ENCODE measurements around the gene TMC8.

The TMC8 gene

DNA sequence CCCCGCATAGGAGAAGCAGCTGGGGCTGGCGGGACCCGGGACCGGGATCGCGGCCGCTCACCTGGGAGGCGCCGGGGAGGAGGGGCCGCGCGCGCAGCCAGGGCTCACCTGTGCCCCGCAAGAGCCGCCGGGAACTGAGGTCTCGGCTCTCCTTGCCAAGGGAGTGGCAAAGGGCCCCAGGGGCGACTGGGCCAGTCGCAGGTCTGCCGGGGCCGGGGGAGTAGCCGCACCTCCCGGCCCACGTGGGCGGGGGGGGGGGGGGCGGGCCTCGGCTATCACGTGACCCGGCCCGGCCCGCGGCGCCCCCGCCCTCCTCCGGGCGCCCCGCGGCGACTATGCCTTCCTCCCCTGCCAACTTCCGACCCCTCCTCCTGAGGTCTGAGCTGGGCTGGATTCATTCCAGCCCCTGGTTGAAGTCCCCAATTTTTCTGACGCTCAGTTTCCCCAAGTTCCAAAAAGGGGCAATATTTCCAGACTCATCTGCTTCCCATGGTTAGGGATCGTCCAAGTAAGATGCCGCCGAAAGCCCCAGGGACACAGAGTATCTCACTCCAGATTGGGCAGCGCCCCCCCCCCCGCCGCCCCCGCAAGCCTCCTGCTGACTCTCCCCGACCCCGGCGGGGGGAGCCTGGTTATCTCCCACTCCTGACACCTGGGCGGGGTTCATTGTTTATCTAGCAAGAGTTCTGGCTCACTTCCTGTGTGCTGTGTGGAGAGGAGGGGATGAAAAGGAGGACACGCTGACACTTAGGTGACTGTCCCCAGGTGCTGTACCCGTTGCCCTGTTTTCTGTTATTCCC lies 1.8 kb upstream of the TMC8 start, which contains the start of gene TMC6:
Gene TMC6 (minus strand): TSS at position 205 of the 800 bp plus-strand sequence. CDS start 1,923 bp downstream, outside the sequence.
- peak; percentile 20 for ATAC-seq (replicated peaks; ENCODE audit: extremely low read depth, poor library complexity, severe bottlenecking)
- DNase-seq (ENCODE audit: low spot score in 2 of 2), result peak; percentile 53 to 58
- Mint-ChIP-seq H3K27me3 (no peaks in the 10 kb centered on the region), H3K4me1 (peaks cover 55% of the 10 kb centered on the region), H3K9me3 (no peaks in the 10 kb centered on the region), H3K4me3 (peak within 1 kb of the TSS; percentile 100), H3K36me3 (ENCODE audit: insufficient read depth) (peaks cover 76% of the 10 kb centered on the region), H3K27ac (ENCODE audit: low read depth) (peak within 1 kb of the TSS; percentile 97)

DNA sequence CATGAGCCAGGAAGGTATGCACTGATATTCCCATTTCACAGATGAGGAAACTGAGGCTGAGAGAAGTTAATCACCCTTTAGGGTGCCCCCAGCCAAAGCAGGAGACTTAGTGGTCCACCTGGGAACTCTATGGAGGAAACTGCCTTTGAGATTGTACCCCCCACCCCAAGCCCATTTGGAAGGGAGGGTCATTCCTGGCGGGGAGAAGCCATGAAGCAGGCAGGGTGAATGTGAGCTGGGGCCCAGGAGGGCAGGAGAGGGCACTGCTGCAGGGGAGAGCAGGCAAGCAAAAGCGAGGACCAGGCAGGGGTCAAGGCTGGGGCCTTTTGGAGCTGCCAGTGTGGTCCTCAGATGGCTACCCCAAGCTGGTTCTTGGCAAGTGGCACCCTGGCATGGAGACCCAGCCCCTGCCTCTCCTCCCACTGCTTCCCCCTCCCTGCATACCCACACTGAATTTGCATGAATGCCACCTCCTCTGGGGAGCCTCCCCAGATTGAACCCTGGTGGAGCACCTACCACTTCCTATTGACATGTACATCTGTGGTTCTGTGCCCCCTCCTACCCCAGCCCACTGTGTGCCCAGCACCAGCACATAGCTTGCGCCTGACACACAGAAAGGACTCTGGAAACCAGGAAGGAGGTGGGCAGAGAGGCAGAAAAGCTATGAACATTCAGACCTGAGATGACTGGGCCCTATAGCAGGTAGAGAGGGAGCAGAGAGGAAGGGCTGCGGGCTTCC lies 1.1 kb upstream of the TMC8 start:
- ATAC-seq (replicated peaks; ENCODE audit: extremely low read depth, poor library complexity, severe bottlenecking) (peak; percentile 2), DNase-seq (ENCODE audit: low spot score in 2 of 2) (no peak)
- H3K27ac Mint-ChIP-seq (ENCODE audit: low read depth), result peak overlapping the region; percentile 97
- H3K4me3 Mint-ChIP-seq, result peak overlapping the region; percentile 100
- peaks cover 55% of the 10 kb centered on the region for H3K4me1 Mint-ChIP-seq
- peaks cover 74% of the 10 kb centered on the region for H3K36me3 Mint-ChIP-seq (ENCODE audit: insufficient read depth)
- no peaks in the 10 kb centered on the region for H3K27me3 Mint-ChIP-seq
- H3K9me3 Mint-ChIP-seq, result no peaks in the 10 kb centered on the region

DNA sequence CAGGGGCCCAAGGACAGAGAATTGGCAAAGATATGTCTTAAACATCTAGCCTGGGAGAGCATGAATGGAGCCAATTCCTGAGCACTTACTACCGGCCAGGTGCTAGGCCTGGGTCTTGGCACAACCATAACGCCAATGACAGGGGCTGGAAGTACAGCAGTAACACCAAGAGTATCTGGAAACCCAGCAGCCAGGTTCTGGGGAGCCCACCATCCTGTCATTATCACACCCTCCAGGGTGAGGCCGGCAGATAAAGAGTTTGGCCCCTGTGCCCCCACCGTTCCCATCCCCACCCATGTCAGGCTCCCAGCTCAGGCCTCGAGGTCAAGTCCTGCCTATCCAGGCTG lies 508 bp upstream of the TMC8 start:
- H3K4me3 Mint-ChIP-seq, result peak overlapping the region; percentile 100
- DNase-seq (ENCODE audit: low spot score in 2 of 2), result no peak
- peaks cover 74% of the 10 kb centered on the region for H3K36me3 Mint-ChIP-seq (ENCODE audit: insufficient read depth)
- no peaks in the 10 kb centered on the region for H3K9me3 Mint-ChIP-seq
- no peaks in the 10 kb centered on the region for H3K27me3 Mint-ChIP-seq
- peak; percentile 1 for ATAC-seq (replicated peaks; ENCODE audit: extremely low read depth, poor library complexity, severe bottlenecking)
- H3K4me1 Mint-ChIP-seq, result peaks cover 57% of the 10 kb centered on the region
- peak overlapping the region; percentile 97 for H3K27ac Mint-ChIP-seq (ENCODE audit: low read depth)

DNA sequence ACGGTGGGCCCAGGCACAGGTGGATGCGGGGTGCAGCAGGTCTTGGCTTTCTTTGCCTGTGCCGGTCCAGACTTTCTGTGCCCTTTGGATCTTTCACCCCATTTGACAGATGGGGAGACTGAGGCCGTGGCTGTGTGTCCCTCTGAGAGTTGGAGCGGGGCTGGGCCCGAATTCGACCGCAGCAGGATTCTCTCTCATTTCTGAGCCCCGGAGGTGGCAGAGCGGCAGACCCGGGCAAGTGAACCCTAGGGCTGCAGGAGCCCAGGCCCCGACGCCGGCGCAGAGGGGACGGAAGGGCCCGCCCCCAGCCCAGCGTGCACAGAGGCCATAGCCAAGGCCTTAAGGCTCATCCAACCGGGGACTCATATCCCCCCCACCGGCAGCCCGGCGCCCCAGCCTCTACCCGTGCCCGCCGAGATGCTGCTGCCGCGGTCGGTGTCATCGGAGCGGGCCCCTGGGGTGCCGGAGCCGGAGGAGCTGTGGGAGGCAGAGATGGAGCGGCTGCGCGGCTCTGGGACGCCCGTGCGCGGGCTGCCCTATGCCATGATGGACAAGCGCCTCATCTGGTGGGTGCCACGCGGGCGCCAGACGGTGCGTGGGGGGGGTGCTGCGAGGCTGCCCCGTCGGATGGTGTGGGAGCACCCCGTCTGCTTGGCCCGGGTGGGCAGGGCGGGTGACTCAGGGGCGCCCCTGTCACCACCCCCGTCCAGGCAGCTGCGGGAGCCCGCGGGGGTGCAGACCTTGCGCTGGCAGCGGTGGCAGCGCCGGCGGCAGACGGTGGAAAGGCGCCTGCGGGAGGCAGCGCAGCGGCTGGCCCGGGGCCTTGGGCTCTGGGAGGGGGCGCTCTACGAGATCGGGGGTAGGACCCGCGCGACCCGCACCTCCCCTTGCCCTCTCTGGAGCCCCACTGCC lies 857 bp downstream of the TMC8 start:
- Mint-ChIP-seq H3K4me3 (peak overlapping the region; percentile 100), H3K36me3 (ENCODE audit: insufficient read depth) (peaks cover 75% of the 10 kb centered on the region), H3K27ac (ENCODE audit: low read depth) (peak overlapping the region; percentile 97), H3K4me1 (peaks cover 62% of the 10 kb centered on the region), H3K27me3 (no peaks in the 10 kb centered on the region), H3K9me3 (no peaks in the 10 kb centered on the region)
- no peak for DNase-seq (ENCODE audit: low spot score in 2 of 2)
- no peak for ATAC-seq (replicated peaks; ENCODE audit: extremely low read depth, poor library complexity, severe bottlenecking)

DNA sequence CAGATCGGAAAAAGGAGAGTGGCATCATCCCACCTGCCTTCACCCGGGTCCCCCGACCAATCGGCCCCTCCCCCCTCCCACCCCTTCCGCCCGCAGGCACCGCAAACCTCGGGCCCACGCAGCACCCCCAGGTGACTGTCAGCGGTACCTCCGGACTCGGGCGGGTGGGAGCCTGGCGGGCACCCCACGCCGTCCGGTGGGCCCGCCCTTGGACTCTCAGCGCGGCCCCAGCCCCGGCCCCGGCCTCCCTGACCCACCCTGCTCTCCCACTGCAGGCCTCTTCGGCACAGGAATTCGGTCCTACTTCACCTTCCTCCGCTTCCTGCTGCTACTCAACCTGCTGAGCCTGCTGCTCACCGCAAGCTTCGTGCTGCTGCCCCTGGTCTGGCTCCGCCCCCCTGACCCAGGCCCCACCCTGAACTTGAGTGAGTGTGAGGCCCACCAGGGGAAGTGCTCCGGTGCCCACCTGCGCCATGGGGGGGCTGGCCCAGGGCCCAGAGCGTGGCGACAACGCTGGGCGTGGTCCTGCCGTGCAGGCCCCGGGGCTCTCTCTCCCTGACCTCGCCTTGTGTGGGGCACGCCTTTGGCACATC lies 1.6 kb downstream of the TMC8 start:
- peak overlapping the region; percentile 8 for H3K27ac Mint-ChIP-seq (ENCODE audit: low read depth)
- H3K4me3 Mint-ChIP-seq, result peak overlapping the region; percentile 100
- H3K4me1 Mint-ChIP-seq, result peaks cover 61% of the 10 kb centered on the region

DNA sequence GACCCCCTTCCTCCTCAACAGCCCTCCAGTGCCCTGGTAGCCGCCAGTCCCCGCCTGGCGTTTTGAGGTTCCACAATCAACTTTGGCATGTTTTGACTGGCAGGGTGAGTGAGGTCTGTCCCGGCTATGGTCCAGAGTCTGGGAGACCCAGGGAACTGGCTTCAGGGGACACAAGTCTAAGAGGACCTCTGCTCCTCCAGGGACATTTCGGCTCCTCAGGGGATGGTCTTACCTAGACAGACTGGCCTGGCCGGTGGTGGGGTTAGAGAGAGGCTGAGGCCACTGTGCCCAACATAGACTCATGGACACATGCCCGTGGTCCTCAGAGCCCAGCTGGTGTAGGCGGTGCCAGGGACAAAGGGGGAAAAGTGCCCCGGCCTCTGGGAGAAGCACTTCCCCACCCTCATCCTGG lies 2.2 kb downstream of the TMC8 start:
- Mint-ChIP-seq H3K4me3 (peak overlapping the region; percentile 100), H3K4me1 (peaks cover 67% of the 10 kb centered on the region), H3K27me3 (no peaks in the 10 kb centered on the region), H3K9me3 (no peaks in the 10 kb centered on the region), H3K27ac (ENCODE audit: low read depth) (peak overlapping the region; percentile 8), H3K36me3 (ENCODE audit: insufficient read depth) (peaks cover 77% of the 10 kb centered on the region)
- DNase-seq (ENCODE audit: low spot score in 2 of 2) (peak in 1 of 2 donors; percentile 37), ATAC-seq (replicated peaks; ENCODE audit: extremely low read depth, poor library complexity, severe bottlenecking) (no peak)

More for the DNA sequence above, 1.6 kb downstream of the TMC8 start:
- peaks cover 76% of the 10 kb centered on the region for H3K36me3 Mint-ChIP-seq (ENCODE audit: insufficient read depth)
- no peaks in the 10 kb centered on the region for H3K27me3 Mint-ChIP-seq
- ATAC-seq (replicated peaks; ENCODE audit: extremely low read depth, poor library complexity, severe bottlenecking) (no peak), DNase-seq (ENCODE audit: low spot score in 2 of 2) (peak; percentile 49 to 72)
- H3K9me3 Mint-ChIP-seq, result no peaks in the 10 kb centered on the region

DNA sequence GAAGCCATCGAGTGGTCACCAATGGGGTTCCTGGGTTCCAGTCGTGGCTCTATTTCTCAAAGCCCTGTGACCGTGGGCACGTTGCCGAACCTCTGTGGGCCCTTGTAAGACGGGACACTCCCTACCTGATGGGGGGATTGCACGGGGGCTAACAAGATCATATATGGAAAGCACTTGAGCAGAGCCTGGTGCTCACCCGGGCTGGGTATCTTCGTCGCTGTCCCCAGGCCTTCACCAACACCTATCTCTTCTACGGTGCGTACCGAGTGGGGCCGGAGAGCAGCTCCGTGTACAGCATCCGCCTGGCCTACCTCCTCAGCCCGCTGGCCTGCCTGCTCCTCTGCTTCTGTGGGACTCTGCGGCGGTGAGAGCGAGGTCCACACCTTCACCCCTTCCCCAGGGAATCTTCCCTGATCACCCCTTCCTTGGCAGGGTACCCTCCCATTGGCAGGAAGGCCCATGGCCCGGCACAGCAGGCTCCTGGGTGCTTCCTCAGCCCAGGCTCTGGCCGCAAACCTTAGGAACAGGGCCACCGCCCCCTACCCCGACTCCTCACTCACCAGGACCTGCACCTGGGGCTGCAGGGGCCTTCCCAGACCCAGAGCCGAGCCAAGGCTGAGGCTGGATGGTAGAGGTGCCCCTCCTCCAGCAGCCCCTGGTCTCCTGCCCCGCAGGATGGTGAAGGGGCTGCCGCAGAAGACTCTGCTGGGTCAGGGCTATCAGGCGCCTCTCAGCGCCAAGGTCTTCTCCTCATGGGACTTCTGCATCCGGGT lies 2.8 kb downstream of the TMC8 start:
- DNase-seq (ENCODE audit: low spot score in 2 of 2), result no peak
- peak overlapping the region; percentile 100 for H3K4me3 Mint-ChIP-seq
- peaks cover 73% of the 10 kb centered on the region for H3K4me1 Mint-ChIP-seq
- peak overlapping the region; percentile 8 for H3K27ac Mint-ChIP-seq (ENCODE audit: low read depth)
- H3K36me3 Mint-ChIP-seq (ENCODE audit: insufficient read depth), result peaks cover 80% of the 10 kb centered on the region
- no peak for ATAC-seq (replicated peaks; ENCODE audit: extremely low read depth, poor library complexity, severe bottlenecking)
- H3K27me3 Mint-ChIP-seq, result no peaks in the 10 kb centered on the region
- H3K9me3 Mint-ChIP-seq, result no peaks in the 10 kb centered on the region

DNA sequence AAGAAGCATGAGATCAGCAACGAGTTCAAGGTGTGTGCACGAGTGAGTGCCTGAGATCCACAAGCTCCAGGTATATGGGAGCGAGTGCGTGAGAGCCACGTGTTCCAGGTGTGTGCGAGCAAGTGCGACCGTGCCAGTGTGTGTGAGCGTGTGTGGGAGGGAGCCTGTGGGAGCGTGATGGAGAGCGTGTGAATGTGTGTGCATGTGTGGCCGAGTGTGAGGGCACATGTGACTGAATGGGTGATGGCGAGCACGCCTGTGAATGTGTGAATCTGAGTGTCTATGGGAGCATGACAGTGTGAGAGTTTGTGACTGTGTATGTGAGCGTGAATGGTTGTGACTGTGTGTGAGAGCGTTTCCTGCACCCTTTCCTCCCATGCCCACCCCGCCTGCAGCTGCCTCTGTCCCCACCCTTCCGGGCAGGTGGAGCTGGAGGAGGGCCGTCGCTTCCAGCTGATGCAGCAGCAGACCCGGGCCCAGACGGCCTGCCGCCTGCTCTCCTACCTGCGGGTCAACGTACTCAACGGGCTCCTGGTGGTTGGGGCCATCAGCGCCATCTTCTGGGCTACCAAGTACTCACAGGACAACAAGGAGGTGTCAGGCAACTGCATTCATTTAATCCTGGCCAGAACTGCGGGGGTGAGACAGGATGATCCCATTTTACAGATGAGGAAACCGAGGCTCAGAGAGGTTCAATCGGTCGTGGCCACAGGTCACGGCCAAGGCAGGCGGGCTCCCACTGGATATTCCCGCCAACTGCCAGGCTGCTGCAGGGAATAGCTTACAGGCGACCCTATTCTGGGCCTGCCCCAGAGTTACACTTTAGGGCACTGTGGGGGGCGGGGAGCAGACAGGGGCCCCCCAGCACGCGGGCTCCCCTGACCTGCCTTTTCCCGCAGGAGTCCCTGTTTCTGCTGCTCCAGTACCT lies 3.7 kb downstream of the TMC8 start:
- peak overlapping the region; percentile 100 for H3K4me3 Mint-ChIP-seq
- no peaks in the 10 kb centered on the region for H3K27me3 Mint-ChIP-seq
- H3K9me3 Mint-ChIP-seq, result no peaks in the 10 kb centered on the region
- peaks cover 76% of the 10 kb centered on the region for H3K4me1 Mint-ChIP-seq
- H3K36me3 Mint-ChIP-seq (ENCODE audit: insufficient read depth), result peaks cover 78% of the 10 kb centered on the region
- peak overlapping the region; percentile 8 for H3K27ac Mint-ChIP-seq (ENCODE audit: low read depth)
- DNase-seq (ENCODE audit: low spot score in 2 of 2) (peak; percentile 74 to 76), ATAC-seq (replicated peaks; ENCODE audit: extremely low read depth, poor library complexity, severe bottlenecking) (peak; percentile 33)

DNA sequence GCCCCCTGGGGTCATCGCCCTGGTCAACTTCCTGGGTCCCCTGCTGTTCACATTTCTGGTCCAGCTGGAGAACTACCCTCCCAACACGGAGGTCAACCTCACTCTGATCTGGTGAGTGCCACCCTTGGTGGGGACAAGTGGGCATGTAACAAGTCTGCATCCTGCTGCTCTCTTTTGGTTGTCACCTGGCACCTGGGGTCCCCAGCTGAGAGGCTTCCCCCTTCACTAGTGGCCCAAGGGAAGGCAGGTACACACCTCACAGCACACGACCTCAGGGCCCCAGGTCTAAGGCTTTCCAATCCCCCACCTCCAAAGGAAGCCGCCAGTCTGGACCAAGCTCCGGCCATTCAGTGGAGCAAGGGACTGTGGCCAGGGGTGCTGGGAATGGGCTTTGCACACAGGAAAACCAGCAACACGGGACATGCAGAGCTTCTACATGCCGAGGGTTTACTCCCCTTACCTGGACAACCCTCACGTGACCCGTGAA lies 4.4 kb downstream of the TMC8 start:
- peak overlapping the region; percentile 54 for H3K27ac Mint-ChIP-seq (ENCODE audit: low read depth)
- peaks cover 76% of the 10 kb centered on the region for H3K36me3 Mint-ChIP-seq (ENCODE audit: insufficient read depth)
- no peak for DNase-seq (ENCODE audit: low spot score in 2 of 2)
- peak overlapping the region; percentile 100 for H3K4me3 Mint-ChIP-seq
- H3K27me3 Mint-ChIP-seq, result no peaks in the 10 kb centered on the region
- no peak for ATAC-seq (replicated peaks; ENCODE audit: extremely low read depth, poor library complexity, severe bottlenecking)
- no peaks in the 10 kb centered on the region for H3K9me3 Mint-ChIP-seq
- H3K4me1 Mint-ChIP-seq, result peaks cover 75% of the 10 kb centered on the region

DNA sequence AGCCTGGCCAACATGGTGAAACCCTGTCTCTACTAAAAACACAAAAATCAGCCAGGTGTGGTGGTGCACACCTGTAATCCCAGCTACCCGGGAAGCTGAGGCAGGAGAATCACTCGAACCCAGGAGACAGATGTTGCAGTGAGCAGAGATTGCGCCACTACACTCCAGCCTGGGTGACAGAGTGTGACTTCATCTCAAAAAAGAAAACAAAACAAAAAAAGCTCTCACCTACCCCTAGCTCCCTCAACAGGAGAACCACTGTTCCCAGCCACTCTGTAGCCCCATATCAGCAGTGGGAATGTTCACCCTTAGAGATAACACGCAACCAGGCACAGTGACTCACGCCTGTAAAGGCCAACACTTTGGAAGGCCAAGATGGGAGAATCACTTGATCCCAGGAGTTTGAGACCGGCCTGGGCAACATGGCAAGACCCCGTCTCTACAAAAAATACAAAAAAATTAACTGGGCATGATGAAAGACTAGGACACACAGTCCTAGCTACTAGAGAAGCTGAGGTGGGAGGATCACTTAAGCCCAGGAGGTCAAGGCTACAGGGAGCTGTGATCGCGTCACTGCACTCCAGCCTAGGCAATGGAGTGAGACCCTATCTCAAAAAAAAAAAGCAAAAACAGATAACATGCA lies 5.4 kb downstream of the TMC8 start:
- DNase-seq (ENCODE audit: low spot score in 2 of 2) (no peak), ATAC-seq (replicated peaks; ENCODE audit: extremely low read depth, poor library complexity, severe bottlenecking) (no peak)
- H3K27me3 Mint-ChIP-seq, result no peaks in the 10 kb centered on the region
- peaks cover 72% of the 10 kb centered on the region for H3K4me1 Mint-ChIP-seq
- peak overlapping the region; percentile 54 for H3K27ac Mint-ChIP-seq (ENCODE audit: low read depth)
- no peaks in the 10 kb centered on the region for H3K9me3 Mint-ChIP-seq
- peaks cover 75% of the 10 kb centered on the region for H3K36me3 Mint-ChIP-seq (ENCODE audit: insufficient read depth)
- H3K4me3 Mint-ChIP-seq, result peak overlapping the region; percentile 31

Data from central memory CD8-positive, alpha-beta T cell (primary cell).